Stimulated activated naive CD8-positive, alpha-beta T cell treated with anti-CD3 and anti-CD28 coated beads, Interleukin-15, Interleukin-2, amounts not matched to agents 100 ng/mL and 50 ng/mL, for 24 hours (primary cell): ENCODE results near the gene CELF2.

Experiments used
- H3K27ac Mint-ChIP-seq: one replicate; pipeline ENCODE4 v1.8.0; 2021; ENCODE audit warnings: mild to moderate bottlenecking, mixed read lengths
- H3K27me3 Mint-ChIP-seq: one replicate; pipeline ENCODE4 v1.8.0; 2021; ENCODE audit warnings: mixed read lengths
- H3K36me3 Mint-ChIP-seq: one replicate; pipeline ENCODE4 v1.8.0; 2021; ENCODE audit warnings: low read depth, mixed read lengths
- H3K4me1 Mint-ChIP-seq: one replicate; pipeline ENCODE4 v1.8.0; 2021; ENCODE audit warnings: low read depth, mixed read lengths
- H3K4me3 Mint-ChIP-seq: one replicate; pipeline ENCODE4 v1.8.0; 2021; ENCODE audit warnings: mild to moderate bottlenecking, mixed read lengths
- H3K9me3 Mint-ChIP-seq: one replicate; pipeline ENCODE4 v1.8.0; 2021; ENCODE audit warnings: mixed read lengths

CELF2 gene

GRCh38 chr10:11279314-11279713 lies 261.6 kb downstream of the CELF2 start:
- Mint-ChIP-seq H3K4me1 (peaks cover 36% of the 10 kb centered on the region), H3K36me3 (peaks cover 51% of the 10 kb centered on the region), H3K27ac (no peak overlapping the region), H3K27me3 (no peaks in the 10 kb centered on the region), H3K4me3 (no peak overlapping the region), H3K9me3 (no peaks in the 10 kb centered on the region)

GRCh38 chr10:11280187-11280932 lies 262.7 kb downstream of the CELF2 start:
- peaks cover 27% of the 10 kb centered on the region for H3K4me1 Mint-ChIP-seq
- no peaks in the 10 kb centered on the region for H3K27me3 Mint-ChIP-seq
- no peak overlapping the region for H3K4me3 Mint-ChIP-seq
- H3K36me3 Mint-ChIP-seq: peaks cover 42% of the 10 kb centered on the region
- H3K9me3 Mint-ChIP-seq: no peaks in the 10 kb centered on the region
- peak overlapping the region; percentile 61 for H3K27ac Mint-ChIP-seq

GRCh38 chr10:11282156-11282555 lies 264.5 kb downstream of the CELF2 start:
- no peaks in the 10 kb centered on the region for H3K27me3 Mint-ChIP-seq
- H3K9me3 Mint-ChIP-seq: no peaks in the 10 kb centered on the region
- peaks cover 41% of the 10 kb centered on the region for H3K36me3 Mint-ChIP-seq
- peak overlapping the region; percentile 47 for H3K27ac Mint-ChIP-seq
- H3K4me3 Mint-ChIP-seq: no peak overlapping the region
- H3K4me1 Mint-ChIP-seq: peaks cover 26% of the 10 kb centered on the region

- Mint-ChIP-seq H3K4me3 (no peak overlapping the region), H3K27me3 (no peaks in the 10 kb centered on the region), H3K27ac (peak overlapping the region; percentile 47), H3K36me3 (peaks cover 36% of the 10 kb centered on the region), H3K9me3 (no peaks in the 10 kb centered on the region), H3K4me1 (peaks cover 23% of the 10 kb centered on the region)
Observed at GRCh38 chr10:11282661-11283060, 265.0 kb downstream of the CELF2 start.

GRCh38 chr10:11284291-11285085 lies 266.8 kb downstream of the CELF2 start:
- peaks cover 29% of the 10 kb centered on the region for H3K4me1 Mint-ChIP-seq
- no peak overlapping the region for H3K4me3 Mint-ChIP-seq

GRCh38 chr10:11285171-11285570 lies 267.5 kb downstream of the CELF2 start:
- Mint-ChIP-seq H3K4me1 (peaks cover 32% of the 10 kb centered on the region), H3K9me3 (no peaks in the 10 kb centered on the region), H3K36me3 (peaks cover 38% of the 10 kb centered on the region), H3K4me3 (no peak overlapping the region), H3K27ac (no peak overlapping the region), H3K27me3 (no peaks in the 10 kb centered on the region)

More at GRCh38 chr10:11284291-11285085, 266.8 kb downstream of the CELF2 start:
- Mint-ChIP-seq H3K9me3 (no peaks in the 10 kb centered on the region), H3K27ac (no peak overlapping the region), H3K36me3 (peaks cover 36% of the 10 kb centered on the region), H3K27me3 (no peaks in the 10 kb centered on the region)

GRCh38 chr10:11286261-11286852 lies 268.7 kb downstream of the CELF2 start:
- H3K27me3 Mint-ChIP-seq: no peaks in the 10 kb centered on the region
- no peak overlapping the region for H3K4me3 Mint-ChIP-seq
- peaks cover 27% of the 10 kb centered on the region for H3K4me1 Mint-ChIP-seq
- peaks cover 46% of the 10 kb centered on the region for H3K36me3 Mint-ChIP-seq
- no peaks in the 10 kb centered on the region for H3K9me3 Mint-ChIP-seq
- H3K27ac Mint-ChIP-seq: peak overlapping the region; percentile 71

GRCh38 chr10:11288302-11288701 lies 270.6 kb downstream of the CELF2 start:
- no peaks in the 10 kb centered on the region for H3K27me3 Mint-ChIP-seq
- no peak overlapping the region for H3K4me3 Mint-ChIP-seq
- H3K4me1 Mint-ChIP-seq: peaks cover 26% of the 10 kb centered on the region
- peak overlapping the region; percentile 45 for H3K27ac Mint-ChIP-seq
- H3K36me3 Mint-ChIP-seq: peaks cover 62% of the 10 kb centered on the region
- no peaks in the 10 kb centered on the region for H3K9me3 Mint-ChIP-seq

GRCh38 chr10:11290156-11290890 lies 272.7 kb downstream of the CELF2 start:
- H3K4me3 Mint-ChIP-seq: no peak overlapping the region
- H3K4me1 Mint-ChIP-seq: peaks cover 36% of the 10 kb centered on the region
- peaks cover 80% of the 10 kb centered on the region for H3K36me3 Mint-ChIP-seq
- no peaks in the 10 kb centered on the region for H3K27me3 Mint-ChIP-seq
- peak overlapping the region; percentile 62 for H3K27ac Mint-ChIP-seq
- H3K9me3 Mint-ChIP-seq: no peaks in the 10 kb centered on the region

GRCh38 chr10:11292576-11293302 lies 275.1 kb downstream of the CELF2 start:
- peak overlapping the region; percentile 85 for H3K27ac Mint-ChIP-seq
- H3K36me3 Mint-ChIP-seq: peaks cover 89% of the 10 kb centered on the region
- no peaks in the 10 kb centered on the region for H3K27me3 Mint-ChIP-seq
- no peaks in the 10 kb centered on the region for H3K9me3 Mint-ChIP-seq
- no peak overlapping the region for H3K4me3 Mint-ChIP-seq
- peaks cover 34% of the 10 kb centered on the region for H3K4me1 Mint-ChIP-seq

GRCh38 chr10:11293332-11293731 lies 275.7 kb downstream of the CELF2 start:
- Mint-ChIP-seq H3K4me3 (no peak overlapping the region), H3K27me3 (no peaks in the 10 kb centered on the region), H3K4me1 (peaks cover 34% of the 10 kb centered on the region), H3K27ac (no peak overlapping the region), H3K9me3 (no peaks in the 10 kb centered on the region), H3K36me3 (peaks cover 90% of the 10 kb centered on the region)

GRCh38 chr10:11294831-11295450 lies 277.3 kb downstream of the CELF2 start:
- H3K27ac Mint-ChIP-seq: peak overlapping the region; percentile 26
- peaks cover 28% of the 10 kb centered on the region for H3K4me1 Mint-ChIP-seq
- peaks cover 88% of the 10 kb centered on the region for H3K36me3 Mint-ChIP-seq
- no peaks in the 10 kb centered on the region for H3K9me3 Mint-ChIP-seq
- H3K4me3 Mint-ChIP-seq: no peak overlapping the region
- H3K27me3 Mint-ChIP-seq: no peaks in the 10 kb centered on the region

- Mint-ChIP-seq H3K27me3 (no peaks in the 10 kb centered on the region), H3K4me3 (no peak overlapping the region), H3K4me1 (peaks cover 25% of the 10 kb centered on the region), H3K36me3 (peaks cover 88% of the 10 kb centered on the region), H3K9me3 (no peaks in the 10 kb centered on the region), H3K27ac (no peak overlapping the region)
Observed at GRCh38 chr10:11295492-11295891, 277.8 kb downstream of the CELF2 start.

- peaks cover 27% of the 10 kb centered on the region for H3K4me1 Mint-ChIP-seq
- H3K27me3 Mint-ChIP-seq: no peaks in the 10 kb centered on the region
- H3K4me3 Mint-ChIP-seq: no peak overlapping the region
- no peaks in the 10 kb centered on the region for H3K9me3 Mint-ChIP-seq
- H3K36me3 Mint-ChIP-seq: peaks cover 87% of the 10 kb centered on the region
- H3K27ac Mint-ChIP-seq: peak overlapping the region; percentile 49
Observed at GRCh38 chr10:11297136-11297535, 279.5 kb downstream of the CELF2 start.
